Left kidney (tissue), 2 donors: ENCODE results near the gene RALB. TPM values are rescaled to one million over a fixed set of nuclear protein-coding genes. Genes with fewer than 3 reads are reported as not detected.
"Not testable (repeated sequence)": the region's sequence is repeated elsewhere in the genome, so short reads cannot be mapped to it uniquely, and the experiment has no call there.

Experiments used
- DNase-seq: peaks from one replicate; pipeline ENCODE4 v3.0.0-alpha.2; 2013
- polyA plus RNA-seq: library from polyadenylated mRNA; unstranded; fragments of 120-200 nt; gene quantifications from one replicate; pipeline ENCODE4 v1.2.1, GENCODE V29; 2013; ENCODE audit not compliant: insufficient read length

The RALB gene
- polyA plus RNA-seq, 1 donor, result 73.5 TPM

DNA sequence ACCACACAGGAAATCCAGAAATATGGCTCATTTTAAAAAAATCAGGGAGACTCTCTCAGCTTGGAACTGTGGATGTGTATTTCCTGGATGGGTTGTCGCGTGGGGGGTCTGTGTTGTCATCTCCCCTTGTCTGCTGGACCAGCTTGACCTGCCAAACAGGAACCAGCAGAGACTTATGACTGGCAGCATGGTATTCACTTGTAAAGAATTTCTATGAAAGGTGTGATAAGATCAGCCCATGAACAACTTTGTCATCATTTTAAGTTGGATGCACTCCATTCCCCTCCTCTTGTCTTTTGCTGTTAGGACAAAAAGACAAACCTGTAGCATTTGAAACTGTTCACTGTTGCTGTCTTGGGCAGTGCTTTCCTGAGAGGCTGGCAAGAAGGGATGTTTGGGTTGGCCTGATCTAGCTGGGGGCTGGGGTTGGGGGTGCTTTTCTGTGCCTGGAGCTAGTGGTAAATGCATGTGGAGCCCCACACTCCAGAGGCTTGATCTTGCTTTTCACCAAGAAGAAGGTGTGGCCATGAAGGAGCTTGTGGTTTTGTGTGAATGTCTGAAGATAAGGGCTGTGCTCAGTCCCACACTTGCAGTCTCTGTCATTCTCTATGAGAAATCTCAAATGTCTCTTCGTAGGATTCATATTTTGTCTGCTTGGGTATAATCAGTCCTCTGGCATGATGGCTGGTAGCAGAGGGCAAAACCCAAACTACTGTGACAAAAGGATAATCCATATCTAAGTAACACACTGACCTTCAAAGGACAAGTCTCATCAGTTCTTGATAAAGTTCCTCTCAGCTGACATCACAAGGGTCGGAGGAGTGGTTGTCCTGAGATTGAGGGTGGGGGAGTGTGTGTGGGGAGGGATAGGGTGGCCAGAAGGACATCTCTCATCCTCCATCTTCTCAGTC lies 39.0 kb downstream of the RALB start:
- DNase-seq, result no peak

DNA sequence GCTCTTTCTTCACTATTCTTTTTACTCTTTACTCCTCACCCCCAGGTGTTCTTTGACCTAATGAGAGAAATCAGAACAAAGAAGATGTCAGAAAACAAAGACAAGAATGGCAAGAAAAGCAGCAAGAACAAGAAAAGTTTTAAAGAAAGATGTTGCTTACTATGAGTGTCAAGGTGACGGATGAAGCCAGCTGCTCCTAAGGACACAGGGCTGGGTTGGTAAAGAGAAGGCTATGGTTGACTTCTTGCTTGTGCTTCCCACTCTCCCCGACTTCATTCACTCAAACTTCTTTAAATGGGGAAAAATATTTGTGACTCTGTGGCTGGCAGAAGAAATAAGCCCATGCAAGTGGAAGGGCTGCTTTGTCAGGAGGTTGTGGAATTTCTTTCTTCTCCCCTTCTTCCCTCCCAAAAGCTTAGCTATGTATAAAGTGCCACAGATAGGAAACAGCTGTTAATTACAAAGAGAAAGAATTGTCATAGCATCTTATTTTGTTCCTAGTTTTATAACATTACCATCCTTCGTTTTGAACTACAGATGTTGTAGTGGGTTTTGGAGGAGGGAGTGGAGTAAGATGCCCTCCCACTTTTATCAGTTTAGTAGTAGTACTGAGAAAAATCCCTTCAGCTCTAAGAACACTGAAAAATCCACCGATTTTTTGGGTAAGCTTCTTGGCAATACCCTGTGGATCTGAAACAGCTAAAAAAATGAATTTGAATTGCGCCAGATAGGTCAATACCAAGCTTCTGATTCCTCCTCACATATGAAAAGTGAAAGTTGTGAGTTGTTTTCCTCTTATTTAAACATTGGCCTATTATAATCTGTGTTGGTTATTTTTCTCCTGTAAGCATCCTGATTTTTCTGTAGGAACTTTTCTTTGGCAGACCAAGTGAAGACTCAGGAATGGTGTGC lies 40.7 kb downstream of the RALB start:
- no peak for DNase-seq

DNA sequence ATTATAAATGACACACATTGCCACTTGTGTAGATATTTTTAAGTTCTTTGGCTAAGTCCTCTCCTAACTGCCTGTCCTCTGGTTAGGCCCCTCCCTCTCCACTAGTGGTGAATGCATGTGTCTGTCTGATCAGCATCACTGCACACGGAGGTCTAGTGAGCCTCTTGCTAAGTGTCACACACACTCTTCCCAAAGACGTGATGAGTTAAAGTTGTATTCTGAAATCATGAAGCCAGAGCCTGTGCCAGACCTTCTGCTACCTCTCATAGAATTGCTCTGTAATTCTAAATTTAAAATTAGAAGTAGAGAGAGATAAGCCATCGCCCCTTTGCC lies 41.3 kb downstream of the RALB start:
- DNase-seq, result no peak

DNA sequence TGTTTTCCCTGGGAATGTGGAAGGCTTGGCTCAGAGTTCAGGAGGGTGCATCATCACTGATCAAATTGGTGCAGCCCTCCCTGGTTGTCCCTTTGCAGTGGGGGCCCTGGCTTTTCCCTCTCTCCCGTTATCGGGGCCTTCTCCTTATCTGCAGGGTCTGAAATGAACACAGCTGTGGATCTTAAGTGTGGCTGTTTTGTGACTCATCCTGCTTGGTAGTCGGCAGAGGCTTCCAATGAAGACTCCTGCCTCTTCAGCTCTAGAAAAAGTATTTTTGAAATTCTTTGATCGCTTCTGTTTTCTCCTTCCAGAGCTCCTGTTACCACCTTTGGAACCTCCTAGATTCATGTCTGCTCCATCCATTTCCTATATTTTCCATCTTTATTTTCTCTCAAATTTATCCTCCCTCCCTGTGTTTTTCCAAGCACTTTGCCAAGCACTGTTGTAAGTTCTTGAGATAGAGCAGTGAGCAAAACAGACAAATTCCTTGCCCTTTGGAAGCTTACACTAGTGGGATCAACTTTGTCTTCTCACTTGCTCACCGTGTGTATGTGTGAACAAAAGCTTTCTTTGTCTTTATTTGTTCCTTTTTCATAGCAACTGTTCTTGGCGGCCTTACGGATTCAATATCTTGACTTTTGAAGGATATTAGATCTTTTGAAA lies 45.7 kb downstream of the RALB start:
- no peak for DNase-seq

DNA sequence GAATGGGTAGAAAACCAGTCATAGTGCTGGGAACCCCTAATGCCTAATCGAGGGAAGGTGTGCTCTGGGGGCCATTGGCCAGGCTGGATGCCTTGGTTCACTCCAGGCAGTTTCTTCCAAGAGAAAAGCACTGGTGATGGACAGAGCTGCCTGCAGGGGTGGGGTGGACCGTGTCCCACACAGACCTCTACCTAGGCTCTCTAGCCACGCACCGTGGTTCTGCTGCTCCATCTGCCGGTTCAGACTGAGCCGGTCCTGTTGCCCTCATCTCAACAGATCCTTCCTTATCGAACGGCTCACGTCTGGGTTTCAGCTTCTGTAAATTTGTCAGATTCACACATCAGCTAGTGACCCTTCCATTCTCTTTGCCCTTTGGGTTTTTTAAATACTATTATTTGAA lies 46.4 kb downstream of the RALB start:
- DNase-seq, result no peak

GRCh38 chr2:120299561-120299960 lies 46.9 kb downstream of the RALB start:
- no peak for DNase-seq

DNA sequence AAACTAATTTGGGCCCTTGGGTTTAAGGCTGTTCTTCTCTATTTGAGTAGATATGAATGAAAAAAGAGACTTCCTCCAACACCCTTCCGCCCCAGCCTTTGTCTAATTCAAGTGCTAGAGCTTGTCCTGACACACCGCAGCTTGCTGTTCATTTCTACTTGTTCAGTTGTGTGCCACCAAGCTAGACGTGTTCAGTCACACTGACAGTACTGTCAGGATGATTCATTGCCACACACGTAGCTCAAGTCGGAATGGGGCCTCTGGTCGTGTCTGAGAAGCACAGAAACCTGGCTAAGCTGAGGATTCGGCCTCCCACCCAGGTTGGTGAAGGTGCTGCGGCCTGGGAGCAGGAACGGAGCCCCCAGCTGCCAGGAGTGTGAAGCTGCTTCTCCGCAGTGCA lies 47.7 kb downstream of the RALB start:
- no peak for DNase-seq

DNA sequence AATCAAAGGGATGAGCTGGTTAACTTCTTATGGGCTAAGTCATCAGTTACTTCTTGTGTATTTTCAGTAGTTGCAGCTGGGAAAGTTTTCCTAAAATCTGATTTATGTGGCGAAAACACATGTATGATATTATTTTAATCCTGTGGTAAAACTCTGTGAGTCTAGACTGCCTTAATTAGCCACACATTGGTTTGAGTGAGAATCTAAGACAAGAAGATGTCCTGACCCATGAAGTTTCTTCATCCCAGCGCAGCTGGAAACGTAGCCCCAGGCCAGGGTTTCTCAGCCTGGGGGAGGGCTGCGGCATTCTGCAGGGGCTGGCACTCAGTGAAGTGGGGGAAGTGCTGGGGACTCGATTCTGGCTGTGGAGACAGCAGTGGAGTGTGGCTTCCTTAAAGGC lies 48.6 kb downstream of the RALB start:
- DNase-seq, result no peak

- DNase-seq, result no peak
Measured at GRCh38 chr2:120302301-120302700, 49.6 kb downstream of the RALB start.

GRCh38 chr2:120303177-120303576 lies 50.5 kb downstream of the RALB start:
- no peak for DNase-seq

- no peak for DNase-seq
Measured at GRCh38 chr2:120305296-120305695, 52.6 kb downstream of the RALB start.

DNA sequence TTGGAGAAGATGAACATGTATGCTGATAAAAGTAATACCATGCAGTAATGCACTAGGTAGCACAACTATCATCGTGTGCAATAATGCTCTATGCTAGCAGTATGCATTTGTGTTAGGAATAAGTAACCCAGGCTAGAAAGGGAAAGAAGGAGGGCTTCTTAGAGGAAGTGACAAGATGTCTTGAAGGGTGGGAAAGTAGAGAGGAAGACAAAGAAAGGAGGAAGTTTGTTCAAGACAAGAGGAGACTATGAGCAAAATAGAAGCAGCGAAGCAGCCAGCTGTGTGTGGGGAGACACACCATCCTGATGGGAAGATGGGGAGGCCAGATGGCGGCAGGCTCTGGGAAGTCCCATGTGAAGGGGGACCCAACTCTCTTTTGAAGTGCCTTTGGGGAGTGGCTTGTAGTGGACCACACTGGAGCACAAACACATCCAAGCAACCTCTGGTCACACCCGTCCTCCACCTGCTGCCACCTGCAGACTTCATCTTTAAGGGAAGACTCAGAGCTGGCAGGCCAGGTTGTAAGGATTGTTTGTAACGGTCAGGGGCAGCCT lies 53.4 kb downstream of the RALB start:
- no peak for DNase-seq

GRCh38 chr2:120307482-120307881 lies 54.8 kb downstream of the RALB start:
- DNase-seq, result no peak

GRCh38 chr2:120308038-120308910 lies 55.6 kb downstream of the RALB start:
- DNase-seq, result no peak

DNA sequence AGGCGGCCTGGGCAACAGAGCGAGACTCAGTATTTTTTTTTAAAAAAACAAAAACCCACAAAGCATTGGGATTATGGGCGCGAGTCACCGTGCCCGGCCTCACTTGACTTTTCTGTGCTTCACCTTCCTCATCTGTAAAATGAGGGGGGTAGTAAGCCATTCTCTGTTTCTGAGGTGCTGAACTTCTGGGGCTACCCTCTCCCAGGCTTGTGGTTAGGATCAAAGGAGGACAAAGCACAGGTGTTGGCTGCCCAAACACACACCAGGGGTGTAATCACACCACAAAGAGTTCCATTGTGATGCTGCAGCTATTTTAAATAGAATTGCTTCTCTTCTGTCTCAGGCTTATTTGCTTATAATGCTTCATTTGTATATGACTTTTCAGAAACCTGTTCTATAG lies 57.5 kb downstream of the RALB start:
- DNase-seq, result no peak

GRCh38 chr2:120310841-120311240 lies 58.2 kb downstream of the RALB start:
- DNase-seq, result not testable (repeated sequence)

DNA sequence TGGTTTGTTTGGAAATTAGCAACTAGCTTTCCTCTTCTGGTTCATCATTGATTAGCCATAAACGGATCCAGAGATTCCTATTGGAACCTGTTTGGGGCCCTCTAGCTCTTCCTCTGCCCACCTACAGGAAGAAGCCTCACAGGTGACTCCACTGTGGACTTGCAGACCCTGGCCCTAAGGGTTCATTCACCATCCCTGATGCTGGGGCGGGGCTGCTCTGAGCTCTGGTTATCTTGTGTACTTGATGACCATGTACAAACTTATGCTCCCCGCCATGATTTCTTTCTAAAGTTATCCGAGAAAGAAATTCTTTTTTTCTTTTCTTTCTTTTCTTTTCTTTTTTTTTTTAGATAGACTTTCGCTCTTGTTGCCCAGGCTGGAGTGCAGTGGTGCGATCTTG lies 59.4 kb downstream of the RALB start:
- DNase-seq, result no peak

GRCh38 chr2:120312860-120313694 lies 60.4 kb downstream of the RALB start:
- peak; percentile 86 for DNase-seq

DNA sequence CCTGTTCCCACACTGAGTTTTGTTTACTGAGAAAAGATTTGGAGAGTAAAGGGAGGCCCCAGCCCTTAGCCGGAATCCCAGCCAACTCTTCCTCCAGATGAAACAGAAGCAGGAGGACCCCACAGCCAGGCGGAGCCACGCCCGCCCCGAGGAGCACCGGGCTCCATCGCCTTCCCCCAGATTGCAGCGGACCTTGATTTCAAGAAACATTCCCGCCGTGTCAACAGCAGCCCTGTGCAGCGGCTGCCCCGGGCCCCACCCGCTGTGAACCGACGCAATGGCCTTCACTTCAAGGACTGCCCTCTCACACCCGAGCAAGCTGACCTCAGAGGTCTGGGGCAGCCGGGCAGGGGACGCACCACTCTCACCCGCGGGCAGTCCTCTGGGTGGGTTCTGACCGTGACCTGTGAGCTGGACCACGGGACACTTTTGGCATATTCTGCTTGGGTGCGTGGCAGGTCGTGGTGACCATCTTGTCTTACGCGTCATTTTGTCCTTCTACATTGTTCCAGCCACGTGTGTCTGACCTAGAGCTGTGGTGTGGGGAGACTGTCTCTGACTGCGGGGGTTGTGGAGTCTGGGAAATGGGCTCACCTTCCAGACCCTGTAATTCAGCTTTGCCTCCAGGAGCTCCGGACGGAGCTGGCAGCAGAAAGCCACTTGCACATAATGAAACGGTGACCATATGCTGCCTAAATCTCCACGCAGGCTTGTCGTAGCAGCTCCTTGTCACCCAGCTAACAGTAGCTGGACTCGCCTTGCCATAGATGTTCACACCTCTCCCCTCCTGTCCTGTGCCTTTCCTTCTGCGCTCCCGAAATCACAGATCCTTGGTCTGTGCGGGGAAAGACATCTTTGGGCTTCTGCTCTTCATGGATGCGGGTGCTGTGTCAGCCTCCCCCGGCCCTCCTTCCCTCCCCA lies 61.3 kb downstream of the RALB start:
- no peak for DNase-seq
